HG02970 (cell line): ENCODE results near the gene BOC.

Experiments used
- ATAC-seq: cut with Tn5 transposase; IDR thresholded peaks from one replicate; pipeline ENCODE4 v1.9.1; 2021; ENCODE audit warnings: mild to moderate bottlenecking, moderate library complexity, moderate number of reproducible peaks; ENCODE audit not compliant: unreplicated experiment, low FRiP score

The BOC gene

DNA sequence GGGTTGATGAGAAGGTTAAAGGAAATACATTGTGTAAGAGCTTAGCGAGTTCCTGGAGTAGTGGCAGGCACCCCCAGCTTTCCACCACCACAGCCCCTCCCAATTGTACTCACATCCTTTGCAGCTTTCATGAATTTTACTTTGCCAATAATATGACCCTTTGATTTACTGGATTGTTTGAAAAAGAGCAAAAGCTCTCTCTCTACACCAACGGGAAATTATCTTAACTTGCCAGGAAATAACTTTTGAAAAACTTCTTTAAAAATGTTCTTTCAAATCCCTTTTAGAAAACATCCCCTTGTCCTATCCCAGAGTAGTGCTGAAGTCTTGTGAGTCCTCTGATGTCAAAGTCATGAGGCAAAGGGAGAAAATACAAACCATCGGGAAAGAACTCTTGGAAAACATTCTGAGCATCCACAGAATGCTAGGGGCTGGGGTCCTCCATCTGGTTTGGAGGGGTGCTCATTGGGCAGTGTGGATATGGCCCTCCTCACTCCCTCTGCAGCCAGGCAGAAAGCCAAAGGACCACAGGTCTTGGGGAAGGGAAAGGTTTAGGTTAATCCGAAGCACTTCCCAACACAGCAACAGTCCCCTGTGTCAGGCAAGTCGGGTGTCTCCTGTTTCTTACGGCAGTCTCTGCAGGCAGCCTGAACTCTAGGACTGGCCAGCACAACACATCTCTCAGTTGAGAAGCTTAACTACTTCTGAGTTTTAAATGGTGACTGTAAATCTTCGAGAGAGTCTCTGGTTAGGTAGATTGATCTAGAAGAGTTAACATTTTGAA lies 36.5 kb downstream of the BOC start:
- no peak for ATAC-seq

DNA sequence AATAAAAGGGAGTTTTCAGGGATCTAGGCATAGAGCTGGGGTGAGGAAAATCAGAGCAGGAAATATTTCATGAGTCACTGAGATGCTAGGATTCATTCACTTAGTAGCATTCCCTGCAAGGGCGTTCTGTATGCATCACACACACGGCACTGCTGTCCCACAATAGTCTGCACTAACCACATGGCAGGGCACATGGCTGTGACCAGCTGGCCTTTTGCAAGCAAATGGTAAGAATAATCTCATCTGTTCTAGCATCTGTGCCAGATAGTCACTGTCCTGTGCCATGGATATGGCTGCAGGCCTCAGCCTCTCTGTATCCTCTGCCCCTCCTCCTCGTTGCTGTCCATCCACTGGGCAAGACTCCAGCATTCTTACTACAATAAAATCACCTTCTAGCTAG lies 37.8 kb downstream of the BOC start:
- no peak for ATAC-seq

GRCh38 chr3:113249601-113250000 lies 38.2 kb downstream of the BOC start:
- no peak for ATAC-seq

DNA sequence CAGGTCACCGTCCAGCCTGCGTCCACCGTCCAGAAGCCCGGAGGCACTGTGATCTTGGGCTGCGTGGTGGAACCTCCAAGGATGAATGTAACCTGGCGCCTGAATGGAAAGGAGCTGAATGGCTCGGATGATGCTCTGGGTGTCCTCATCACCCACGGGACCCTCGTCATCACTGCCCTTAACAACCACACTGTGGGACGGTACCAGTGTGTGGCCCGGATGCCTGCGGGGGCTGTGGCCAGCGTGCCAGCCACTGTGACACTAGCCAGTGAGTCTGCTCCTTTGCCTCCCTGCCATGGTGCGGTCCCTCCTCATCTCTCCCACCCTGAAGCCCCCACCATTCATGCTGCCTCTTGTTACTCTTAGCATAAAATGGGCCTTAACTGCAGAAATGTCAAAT lies 39.2 kb downstream of the BOC start:
- ATAC-seq, result no peak

DNA sequence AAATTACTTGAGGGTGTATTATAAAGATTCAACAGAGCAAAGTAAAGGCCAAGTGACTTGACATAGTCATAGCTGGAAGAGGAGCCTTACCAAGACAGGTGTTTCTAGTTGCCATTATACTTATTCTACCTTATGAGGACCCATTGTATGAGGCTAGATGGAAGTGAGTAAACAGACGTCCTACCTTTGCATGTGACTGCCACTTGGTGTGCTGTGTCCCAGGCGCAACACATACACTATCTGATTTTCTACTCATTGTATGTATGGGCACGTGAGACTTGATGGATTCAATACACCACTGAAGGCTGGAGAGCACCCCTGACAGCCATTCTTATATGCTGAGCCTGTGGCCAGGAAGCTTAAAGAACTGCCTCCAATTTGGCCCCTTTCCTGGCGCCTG lies 40.5 kb downstream of the BOC start:
- no peak for ATAC-seq

- ATAC-seq, result no peak
Observed at GRCh38 chr3:113252553-113252952, 41.2 kb downstream of the BOC start.

- no peak for ATAC-seq
Observed at GRCh38 chr3:113253702-113254101, 42.3 kb downstream of the BOC start.

DNA sequence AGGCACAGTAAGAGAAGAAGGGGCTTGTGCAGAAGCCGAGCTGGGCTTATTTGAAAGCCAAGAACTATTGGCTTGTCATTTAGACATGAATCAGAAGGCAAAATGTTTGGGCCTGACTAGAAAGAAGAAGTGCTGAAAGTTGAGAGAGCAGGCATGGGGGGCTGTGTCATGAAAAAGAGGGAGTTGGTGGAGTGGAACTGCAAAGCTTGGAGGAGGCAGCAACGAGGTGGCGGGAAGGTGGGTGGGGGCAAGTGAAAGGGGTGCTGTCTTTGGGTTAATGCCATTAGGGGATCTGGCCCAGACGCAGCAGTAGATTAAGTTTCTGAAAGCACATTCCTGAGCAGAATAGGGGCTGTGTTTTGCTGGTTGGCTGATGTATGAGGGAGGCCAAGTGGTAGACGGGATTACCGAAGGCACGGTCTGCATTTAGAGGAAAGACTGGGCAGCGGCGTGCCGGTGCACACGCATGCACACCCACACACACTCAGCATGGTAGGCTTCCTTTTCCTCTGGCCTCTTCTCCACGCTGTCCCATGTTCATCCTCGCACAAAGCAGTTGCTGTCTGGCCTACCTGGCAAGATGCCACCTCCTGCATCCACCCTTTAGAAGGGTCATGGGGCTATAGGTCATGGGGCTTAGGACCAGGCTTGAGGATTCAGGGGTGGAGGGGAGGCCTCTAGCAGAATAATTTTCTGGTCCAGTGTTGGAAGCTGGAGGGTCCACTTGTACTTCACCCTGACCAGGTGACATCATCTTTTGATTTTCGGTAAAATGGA lies 43.0 kb downstream of the BOC start:
- no peak for ATAC-seq

DNA sequence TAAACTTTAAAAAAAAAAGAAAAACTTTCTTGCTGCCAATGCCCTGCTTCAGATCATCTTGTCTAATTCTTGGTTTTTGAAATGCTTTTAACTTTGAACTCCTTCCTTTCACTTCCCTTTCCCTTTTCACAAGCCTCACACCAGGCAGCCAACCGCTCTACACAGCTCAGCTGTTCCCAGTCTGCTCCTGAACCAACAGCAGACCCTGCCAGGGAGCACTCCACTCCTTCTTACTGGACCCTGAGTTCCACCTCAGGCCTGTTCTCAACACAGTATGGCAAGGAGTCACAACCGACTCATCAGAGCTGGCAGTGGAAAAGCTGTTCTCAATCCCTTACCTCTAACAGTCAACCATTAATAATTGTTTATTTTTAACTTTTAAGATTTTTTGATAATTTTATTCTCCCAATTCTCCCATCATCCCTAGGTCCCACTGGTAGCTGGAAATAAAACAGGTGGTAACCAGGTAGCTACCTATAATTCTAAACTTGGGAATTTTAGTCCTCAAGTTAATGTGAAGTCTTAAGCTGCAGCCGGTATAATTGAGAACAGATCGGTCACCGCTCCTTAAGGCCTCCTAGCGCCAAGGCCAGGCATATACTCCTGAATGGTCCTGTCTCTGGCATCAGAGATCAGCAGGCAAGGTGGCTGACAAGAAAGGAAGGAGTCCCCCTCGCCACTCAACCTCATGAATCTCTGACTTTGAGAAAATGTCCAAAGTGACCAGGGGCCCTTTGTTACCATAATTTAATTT lies 43.9 kb downstream of the BOC start:
- no peak for ATAC-seq

DNA sequence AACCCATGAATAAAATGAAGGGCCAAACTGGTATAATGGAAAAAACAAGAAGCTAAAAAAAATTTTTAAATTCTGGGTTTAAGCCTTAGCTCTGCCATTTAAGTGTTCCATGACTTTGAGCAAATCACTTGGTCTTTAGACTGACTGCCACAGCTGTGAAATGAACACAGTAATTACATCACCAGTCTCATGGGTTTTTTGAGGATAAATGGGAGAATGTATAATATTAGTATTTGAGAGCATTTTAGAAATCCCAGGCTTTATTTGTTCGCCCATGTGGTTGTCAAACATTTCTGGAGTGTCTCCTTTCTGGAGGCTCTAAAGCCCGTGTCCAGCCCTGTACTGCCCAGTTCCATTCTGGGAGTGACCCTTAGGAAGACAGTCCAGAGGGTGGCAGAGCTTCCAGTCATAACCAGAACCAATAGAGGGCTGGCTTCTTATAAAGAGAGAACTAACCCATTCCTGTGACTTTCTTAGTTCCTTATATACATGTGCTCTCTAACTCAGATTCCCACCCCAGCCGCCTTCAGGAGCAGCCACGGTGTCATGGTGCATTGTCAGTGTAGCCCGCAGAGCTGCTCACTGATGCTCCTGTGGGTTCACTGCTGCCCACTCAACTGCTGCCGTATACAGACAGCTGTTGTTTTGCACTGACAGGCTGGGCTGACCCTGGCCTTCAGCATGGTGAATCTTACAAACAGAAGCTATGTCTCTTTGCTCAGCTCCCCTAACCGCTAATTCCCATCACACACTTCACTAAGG lies 44.7 kb downstream of the BOC start:
- no peak for ATAC-seq

GRCh38 chr3:113258361-113258760 lies 47.0 kb downstream of the BOC start:
- ATAC-seq, result no peak

DNA sequence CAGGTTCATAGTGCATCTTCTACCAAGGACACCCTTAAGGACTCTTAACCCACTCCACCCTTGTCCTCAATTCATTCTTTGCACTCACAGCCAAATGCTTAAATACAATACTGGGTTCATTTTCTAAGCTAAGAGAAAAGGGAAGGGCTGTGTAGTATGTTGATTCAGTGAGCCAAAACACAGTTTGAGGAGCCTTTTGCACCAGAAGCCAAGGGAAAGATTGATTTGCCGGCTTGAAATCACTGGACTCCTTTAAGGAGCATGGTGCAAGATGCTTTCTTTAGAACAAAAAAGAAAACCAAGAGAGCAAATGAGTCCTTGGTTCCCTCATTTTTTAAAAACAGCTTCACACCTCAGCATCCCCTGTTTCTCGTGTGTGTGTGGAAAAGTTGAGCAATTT lies 47.8 kb downstream of the BOC start:
- ATAC-seq, result no peak

DNA sequence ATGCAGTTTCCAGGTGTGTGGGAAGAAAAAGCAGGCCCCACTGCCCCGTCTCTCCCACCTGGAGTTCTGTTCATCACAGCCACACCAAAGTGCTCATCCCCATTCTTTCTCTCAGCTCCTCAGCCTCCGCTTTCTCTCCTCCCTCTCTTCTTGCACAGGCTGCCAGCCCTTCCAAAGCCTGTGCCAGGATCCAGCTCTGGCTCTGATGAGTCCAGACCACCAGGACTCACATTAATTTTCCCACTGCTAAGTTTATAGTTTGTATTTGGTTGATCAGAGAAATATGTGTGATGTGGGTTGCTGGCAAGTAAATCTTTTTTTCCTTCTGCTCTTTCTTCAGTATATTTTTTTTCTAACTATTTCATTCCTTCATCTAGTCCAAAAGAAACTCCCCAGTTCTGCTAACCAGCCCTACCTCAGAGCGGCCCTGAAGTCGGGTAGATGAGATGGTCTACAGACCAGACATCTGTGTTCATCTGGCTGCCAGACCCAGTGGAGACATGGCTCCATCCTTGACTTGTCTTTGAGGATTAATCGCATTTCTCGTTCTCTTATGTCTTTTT lies 49.8 kb downstream of the BOC start:
- no peak for ATAC-seq

DNA sequence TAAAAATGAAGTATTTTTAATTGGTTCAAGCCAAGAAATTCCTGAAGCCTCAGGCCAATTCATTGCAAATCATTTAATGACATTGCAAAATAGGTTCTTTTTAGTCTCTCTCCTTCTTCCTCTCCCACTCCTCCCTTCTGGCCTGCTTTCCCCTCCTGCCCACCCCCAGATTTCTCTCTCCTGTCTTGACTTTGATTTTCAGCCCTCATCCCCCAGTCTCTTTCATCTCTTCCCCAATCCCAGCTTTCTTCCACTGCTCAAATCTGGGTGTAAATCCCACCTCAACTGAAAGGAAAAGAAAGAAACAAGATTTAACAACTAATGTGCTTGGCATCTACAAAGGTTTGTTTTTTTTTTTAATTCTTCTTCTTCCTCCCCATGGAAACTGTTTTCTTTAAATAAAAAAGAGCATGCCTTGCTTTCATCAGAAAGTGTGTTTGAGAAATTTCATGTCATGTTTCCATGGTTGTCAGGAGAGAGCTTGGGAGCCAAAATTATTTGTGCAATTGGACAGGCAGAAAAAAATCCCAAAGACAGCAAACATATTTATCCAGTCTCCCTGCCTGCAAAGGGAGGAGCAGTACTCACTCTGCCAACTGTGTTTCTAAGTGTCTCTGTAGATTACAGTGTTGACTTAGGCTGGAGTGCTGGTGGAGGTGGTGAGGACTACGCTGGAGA lies 50.4 kb downstream of the BOC start:
- no peak for ATAC-seq

- ATAC-seq, result no peak
Observed at GRCh38 chr3:113262304-113262665, 50.9 kb downstream of the BOC start.

GRCh38 chr3:113263020-113263419 lies 51.7 kb downstream of the BOC start:
- no peak for ATAC-seq

DNA sequence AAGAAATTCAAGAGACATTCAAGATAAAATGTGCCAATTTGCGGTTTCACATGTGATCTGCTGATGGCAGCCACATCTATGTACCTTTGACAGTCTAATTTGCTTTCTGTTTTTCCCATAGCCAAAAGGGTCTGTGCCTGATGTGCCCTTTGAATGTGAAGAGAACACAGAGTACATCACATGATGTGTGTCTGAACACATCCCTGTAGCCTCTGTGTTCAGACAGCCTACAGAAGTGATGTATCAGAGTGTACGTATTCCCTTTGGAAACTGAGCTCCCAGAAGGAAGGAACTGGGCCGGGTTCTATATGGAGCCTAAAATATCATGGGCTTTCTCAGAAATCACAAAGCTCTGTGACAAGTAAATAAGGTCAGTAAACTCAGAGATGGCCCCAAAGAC lies 52.4 kb downstream of the BOC start:
- no peak for ATAC-seq

DNA sequence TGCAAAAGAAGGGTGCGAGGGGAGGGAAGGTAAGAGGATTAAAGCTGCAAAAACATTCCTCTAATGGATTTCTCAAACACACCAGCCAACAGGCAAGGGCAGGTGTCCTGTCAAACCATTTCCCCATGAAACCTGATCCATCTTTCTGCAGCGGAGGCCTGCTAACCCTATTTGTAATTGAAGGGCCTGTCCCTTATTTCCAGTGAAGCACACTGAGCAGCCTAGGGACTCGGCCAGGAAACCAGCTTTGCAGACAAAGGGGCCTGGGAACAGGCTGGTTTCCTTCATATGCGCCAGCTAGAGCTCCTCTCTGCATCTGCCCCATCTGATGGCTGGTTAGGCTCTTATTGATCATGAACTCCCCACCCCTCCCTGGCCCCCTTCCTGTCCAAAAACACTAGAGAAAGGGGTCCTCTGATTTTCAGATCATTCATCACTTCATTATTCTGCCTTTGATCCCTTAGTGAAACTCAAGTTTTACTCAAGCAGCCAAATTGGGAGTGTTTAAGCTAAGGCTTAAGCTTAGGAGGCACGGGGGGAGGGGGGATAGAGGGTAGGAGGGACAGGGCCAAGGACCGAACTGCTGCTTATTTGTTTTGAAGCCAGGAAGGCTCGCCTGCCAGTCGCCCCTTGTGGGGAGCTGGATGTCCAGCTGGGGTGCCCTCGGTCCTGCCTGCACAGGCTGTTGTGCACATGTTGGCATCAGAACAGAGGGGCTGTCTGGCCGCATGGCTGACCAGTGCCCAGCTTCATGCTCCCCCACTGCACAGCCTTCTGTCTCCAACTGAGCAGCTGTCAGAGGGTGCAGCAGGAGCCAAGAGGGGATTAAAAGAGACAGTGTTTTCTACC lies 53.1 kb downstream of the BOC start:
- ATAC-seq, result no peak

DNA sequence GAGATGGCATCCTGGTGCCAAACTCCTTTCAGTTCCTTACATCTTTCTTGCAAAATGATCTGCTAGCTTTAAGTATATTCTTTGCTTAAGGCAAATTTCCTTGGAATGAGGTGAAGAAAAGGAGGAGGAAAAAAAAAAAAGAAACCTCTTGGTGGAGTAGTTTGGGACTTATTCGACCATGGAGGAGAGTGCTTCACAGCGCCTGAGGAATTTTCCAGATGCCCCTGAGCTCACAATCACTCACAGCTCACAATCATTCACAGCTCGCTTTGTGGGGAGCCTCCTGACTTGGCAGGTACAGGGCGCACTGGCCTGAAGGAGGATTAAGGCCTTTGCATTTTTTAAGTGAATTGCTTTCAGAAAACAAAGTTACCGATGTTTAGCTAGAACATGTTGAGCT lies 53.9 kb downstream of the BOC start:
- no peak for ATAC-seq
